HG02678 (cell line): ENCODE data around the gene DGCR8.

Source experiments
- ATAC-seq: cut with Tn5 transposase; IDR thresholded peaks from one replicate; pipeline ENCODE4 v1.9.1; 2021; ENCODE audit warnings: mild to moderate bottlenecking, moderate library complexity; ENCODE audit not compliant: unreplicated experiment

DGCR8 gene

DNA sequence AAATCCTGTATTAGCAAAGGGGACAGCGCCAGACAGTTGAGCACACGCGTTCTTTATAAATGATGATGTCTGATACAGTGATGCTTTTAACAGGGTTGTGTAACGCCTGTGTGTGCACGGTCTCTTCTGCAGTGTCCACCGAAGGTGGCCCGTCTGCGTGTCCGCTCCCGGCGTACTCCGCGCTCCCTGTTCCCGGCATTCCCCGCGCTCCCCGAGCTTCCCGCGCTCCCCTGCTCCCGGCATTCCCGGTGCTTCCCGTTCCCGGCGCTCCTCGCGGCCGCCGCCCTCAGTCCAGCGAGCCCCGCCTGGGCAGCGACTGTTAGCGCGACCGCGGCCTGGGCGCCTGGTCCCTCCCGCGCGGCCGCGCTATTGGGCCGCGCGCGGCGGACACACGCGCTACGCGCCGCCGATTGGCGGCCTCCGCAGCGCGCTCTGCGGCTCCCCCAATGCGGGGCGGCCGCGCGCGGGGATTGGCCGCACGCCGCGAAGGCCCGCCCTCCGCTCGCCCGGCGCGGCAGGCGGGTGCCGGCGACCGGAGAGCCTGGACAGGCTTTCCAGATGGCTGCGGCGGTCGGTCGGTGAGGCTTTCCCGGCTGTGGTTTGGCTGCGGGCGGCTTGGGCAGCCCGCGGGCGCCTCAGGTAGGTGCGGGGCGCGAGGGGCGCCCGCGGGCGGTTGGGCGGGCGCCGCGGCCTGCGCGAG, at the start of gene DGCR8:
Gene DGCR8, plus strand, starts transcription at position 497 of the 700 bp plus-strand sequence. CDS start 5,723 bp downstream, outside the sequence.
- peak; percentile 90 for ATAC-seq

GRCh38 chr22:20031732-20032406, 48.2 kb upstream of the DGCR8 start:
- no peak for ATAC-seq

DNA sequence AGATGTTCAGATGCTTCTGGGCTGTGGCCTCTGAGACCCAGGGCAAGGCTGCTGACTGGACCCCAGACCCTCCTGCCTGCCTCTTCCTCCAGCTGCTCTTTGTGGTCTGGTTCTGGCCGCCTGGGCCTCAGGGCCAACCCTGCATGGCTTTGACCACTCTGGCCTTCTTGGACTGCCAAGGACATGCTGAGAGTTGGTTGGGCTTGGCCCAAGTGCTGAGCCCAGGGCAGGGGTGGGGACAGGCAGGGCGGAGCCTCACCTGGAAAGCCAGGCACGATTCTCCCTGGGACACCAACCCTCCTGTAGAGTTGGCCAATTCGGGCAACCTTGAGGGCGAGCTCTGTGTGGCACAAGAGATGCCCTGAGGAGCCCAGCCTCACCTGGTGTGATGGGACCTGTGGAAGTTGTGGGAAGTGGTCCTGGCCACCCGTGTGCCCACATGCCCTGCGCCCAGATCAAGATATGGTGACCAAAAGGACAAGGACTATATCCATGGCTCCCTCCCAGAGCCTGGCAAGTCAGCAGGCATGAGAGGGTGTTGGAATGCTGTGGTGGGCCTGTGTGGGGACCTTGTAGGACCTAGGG, 47.5 kb upstream of the DGCR8 start:
- ATAC-seq = no peak

- no peak for ATAC-seq
Measured at GRCh38 chr22:20033045-20033706, 46.9 kb upstream of the DGCR8 start.

- no peak for ATAC-seq
Measured at GRCh38 chr22:20034143-20034542, 45.9 kb upstream of the DGCR8 start.

DNA sequence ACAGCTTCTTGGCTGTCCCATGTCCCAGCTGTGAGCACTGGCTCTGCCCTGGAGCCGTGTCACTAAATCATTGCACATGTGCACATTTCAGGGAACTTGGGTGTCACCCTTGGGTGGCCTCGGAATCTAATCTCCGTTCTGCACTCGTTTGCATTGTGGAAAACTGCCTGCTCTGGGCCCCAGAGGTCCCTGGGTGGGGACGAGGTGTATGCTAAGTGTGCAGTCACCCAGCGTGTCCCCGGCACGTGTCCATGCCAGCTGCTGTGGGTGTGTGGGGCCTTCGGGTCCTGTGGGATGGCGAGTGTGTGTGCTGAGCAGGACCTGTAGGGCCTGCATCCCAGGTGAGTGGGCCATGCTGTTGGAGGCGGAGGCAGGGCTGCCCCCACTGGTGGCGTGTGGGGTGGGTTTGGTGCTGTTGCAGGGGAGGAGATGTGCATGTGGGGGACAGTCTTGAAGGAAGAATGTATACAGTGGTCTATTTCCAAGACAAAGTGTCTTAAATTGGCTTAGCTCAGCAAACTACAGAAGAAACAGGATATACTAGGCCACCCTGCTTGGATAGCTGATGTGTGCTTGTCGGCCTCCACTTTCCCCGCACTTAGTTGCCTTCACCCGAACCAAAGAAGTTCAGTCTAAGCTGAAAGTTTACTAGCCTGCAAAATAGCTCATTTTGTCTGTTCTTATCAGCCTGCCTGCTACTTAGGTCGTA, 44.5 kb upstream of the DGCR8 start:
- ATAC-seq = no peak

GRCh38 chr22:20036084-20036482, 44.0 kb upstream of the DGCR8 start:
- no peak for ATAC-seq

- ATAC-seq = no peak
Measured at GRCh38 chr22:20036535-20037392, 43.3 kb upstream of the DGCR8 start.

GRCh38 chr22:20037419-20037818, 42.6 kb upstream of the DGCR8 start:
- ATAC-seq = no peak

GRCh38 chr22:20038574-20038973, 41.5 kb upstream of the DGCR8 start:
- ATAC-seq = no peak

GRCh38 chr22:20039683-20040325, 40.2 kb upstream of the DGCR8 start:
- ATAC-seq = no peak

DNA sequence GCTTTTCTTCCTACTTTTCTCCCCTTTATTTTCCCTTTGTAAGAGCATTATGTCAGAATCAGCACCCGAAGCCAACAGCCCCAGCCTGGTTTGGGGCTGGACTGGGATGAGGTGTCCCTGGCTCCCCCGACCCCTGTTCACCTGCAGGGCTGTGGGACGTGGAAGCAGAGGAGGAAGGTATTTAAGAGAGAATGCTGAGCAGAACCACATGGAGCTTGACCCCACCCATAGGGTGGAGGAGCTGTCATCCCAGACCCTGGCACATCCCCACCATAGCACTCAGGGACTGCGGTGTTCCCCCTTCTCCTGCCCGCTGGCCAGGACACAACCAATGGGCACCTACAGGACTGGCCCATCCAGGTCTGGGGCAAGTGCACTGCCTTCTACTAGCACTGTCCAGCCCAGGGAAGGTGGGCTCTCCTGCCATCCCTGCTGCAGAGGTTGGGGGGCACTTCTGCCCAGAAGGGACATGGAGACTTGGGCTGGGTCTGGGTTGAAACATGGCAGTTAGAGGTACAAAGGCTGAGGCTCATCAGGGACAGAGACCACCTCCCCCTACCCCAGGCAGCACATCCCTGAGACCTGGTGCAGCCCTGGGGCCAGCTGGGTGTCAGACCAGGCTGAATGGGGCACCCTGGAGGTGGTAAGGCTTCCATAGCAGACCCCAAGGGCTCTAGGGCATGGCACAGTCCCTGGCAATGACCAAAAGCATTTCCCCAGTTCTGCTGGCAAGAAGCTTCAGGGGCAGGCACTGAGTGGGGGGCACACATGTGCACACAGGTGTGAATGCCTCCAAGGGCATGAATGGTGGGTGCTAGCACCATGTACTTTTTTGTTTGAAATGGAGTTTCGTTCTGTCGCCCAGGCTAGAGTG, 39.5 kb upstream of the DGCR8 start:
- ATAC-seq = no peak

DNA sequence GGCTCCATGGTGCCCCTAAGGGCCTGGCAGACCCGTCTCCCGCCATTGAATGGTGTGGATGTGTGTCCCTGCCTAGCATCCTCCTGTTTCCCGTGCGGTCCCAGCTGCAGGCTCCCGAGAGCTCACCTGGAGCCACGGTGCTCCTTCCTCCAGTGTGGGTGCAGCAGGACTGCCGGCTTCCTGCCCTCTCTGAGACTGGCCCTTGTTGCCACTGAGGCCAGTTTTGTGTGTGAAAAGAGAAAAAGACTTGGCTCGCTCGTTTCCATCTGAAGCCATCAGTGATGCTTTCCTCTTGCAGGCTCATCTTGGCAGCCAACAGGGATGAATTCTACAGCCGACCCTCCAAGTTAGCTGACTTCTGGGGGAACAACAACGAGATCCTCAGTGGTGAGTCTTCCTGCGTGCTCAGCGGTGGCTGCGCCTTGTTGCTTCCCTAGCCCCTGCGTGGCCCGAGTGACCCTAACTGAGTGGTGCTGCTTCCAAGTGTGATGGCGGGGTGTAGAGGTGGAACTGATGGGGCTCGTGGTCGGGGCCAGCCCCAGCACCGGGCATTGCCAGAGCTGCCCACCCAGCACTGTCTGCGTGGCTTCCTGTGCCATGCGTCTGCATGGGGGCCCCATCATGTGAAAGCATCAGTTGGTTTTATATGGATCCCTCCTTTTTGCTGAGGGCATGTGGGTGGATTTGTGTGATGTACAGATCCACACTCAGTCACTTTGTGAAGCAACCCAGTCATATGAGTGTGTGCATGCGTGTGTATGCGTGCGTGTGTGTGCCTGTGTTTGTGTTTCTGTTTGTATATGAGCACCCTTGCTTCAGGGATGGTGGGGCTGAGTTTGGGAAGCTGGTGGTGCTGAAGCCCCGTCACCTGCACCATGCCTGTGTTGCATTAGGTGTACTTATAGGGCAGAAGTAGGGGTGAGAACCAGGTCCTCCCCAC, 36.7 kb upstream of the DGCR8 start:
- ATAC-seq = no peak

- ATAC-seq = no peak
Measured at GRCh38 chr22:20043997-20044342, 36.1 kb upstream of the DGCR8 start.

- ATAC-seq = no peak
Measured at GRCh38 chr22:20044495-20045151, 35.4 kb upstream of the DGCR8 start.

DNA sequence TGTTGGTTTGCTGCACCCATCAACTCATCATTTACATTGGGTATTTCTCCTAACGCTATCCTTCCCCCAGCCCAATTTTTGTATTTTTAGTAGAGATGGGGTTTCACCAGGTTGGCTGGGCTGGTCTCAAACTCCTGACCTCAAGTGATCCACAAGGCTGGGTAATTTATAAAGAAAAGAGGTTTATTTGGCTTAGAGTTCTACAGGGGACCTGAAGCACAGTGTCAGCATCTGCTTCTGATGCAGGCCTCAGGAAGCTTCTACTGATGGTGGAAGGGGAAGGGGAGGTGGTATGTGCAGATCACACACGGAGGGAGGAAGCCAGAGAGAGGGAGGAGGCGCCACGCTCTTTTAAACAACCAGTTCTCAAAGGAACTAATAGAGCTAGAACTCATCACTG, 33.3 kb upstream of the DGCR8 start:
- no peak for ATAC-seq

DNA sequence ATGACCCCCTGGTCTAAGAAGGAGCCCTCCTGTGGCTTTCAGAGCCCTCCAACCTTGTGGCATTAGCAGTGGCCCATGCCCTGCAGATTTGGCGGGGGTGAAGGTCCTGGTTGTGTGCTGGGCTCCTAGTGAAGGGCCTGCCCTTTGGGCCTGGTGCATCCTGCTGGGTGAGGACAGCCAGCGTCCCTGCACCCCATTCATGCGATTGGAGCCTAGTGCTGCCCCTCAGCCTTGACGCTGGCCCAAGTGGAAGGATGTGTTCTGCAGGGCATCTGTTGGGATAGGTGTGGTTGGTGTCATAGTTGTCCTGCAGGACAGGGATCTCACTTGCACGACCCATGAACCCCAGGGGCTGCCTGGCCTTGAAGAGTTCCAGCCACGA, 28.1 kb upstream of the DGCR8 start:
- ATAC-seq = no peak
